H1 (cell line): Measurements from ENCODE around the gene NEDD4L.

Source experiments
- BCL11A ChIP-seq, 2 experiments: IDR thresholded peaks; one replicate each; pipeline ENCODE4 v1.6.1; 2011; ENCODE audit warnings: low read depth in 2 of 2, low read length in 2 of 2, mild to moderate bottlenecking in 2 of 2
- FOSL1 ChIP-seq: IDR thresholded peaks from 2 replicates; pipeline ENCODE4 v1.6.1; 2011; ENCODE audit warnings: mild to moderate bottlenecking, low read depth, low read length, moderate library complexity; ENCODE audit not compliant: insufficient read depth
- JUN ChIP-seq: IDR thresholded peaks from 2 replicates; pipeline ENCODE4 v1.6.1; 2011; ENCODE audit warnings: low read depth, mild to moderate bottlenecking, improper control_type of control experiment, low read length
- MAX ChIP-seq: IDR thresholded peaks from 2 replicates; pipeline ENCODE4 v1.6.1; 2012; ENCODE audit warnings: inconsistent platforms
- POLR2A ChIP-seq, 2 experiments: IDR thresholded peaks; 1 replicate in 1 of 2; 2 replicates in 1 of 2; pipeline ENCODE4 v1.6.1; 2011; ENCODE audit warnings: low read depth in 2 of 2, low read length in 2 of 2, mild to moderate bottlenecking in 2 of 2; ENCODE audit errors: control extremely low read depth in 1 of 2
- POLR2AphosphoS5 ChIP-seq: IDR thresholded peaks from 2 replicates; pipeline ENCODE4 v1.6.1; 2011; ENCODE audit warnings: low read depth, low read length
- RFX5 ChIP-seq: IDR thresholded peaks from 2 replicates; pipeline ENCODE4 v1.6.1; 2011; ENCODE audit warnings: low read depth, low read length, improper control_type of control experiment, borderline replicate concordance
- SP1 ChIP-seq: IDR thresholded peaks from 2 replicates; pipeline ENCODE4 v1.6.1; 2011; ENCODE audit warnings: low read depth, low read length
- SP4 ChIP-seq: IDR thresholded peaks from 2 replicates; pipeline ENCODE4 v1.6.1; 2012; ENCODE audit warnings: low read length, inconsistent platforms
- TF ChIP-seq, protein P1 (sequence below), 3 experiments: IDR thresholded peaks; 1 replicate in 2 of 3; 2 replicates in 1 of 3; pipeline versions ENCODE4 v1.5.1 to v1.6.1; 2011; ENCODE audit warnings: low read length in 3 of 3, mild to moderate bottlenecking in 3 of 3, inconsistent platforms in 2 of 3, low read depth in 1 of 3, moderate library complexity in 1 of 3; ENCODE audit not compliant: insufficient read depth in 1 of 3; ENCODE audit errors: control extremely low read depth in 1 of 3

- TF ChIP-seq SP1 (no peak), JUN (no peak), POLR2AphosphoS5 (no peak), BCL11A (IDR thresholded peaks at IDR 0.05; ENCODE audit: low read depth in 2 of 2, low read length in 2 of 2) (no peak), RFX5 (no peak), POLR2A (IDR thresholded peaks at IDR 0.05; ENCODE audit: control extremely low read depth in 1 of 2, low read depth in 2 of 2, low read length in 2 of 2) (no peak), FOSL1 (no peak), MAX (no peak), SP4 (no peak)
- TF ChIP-seq, protein P1, sequence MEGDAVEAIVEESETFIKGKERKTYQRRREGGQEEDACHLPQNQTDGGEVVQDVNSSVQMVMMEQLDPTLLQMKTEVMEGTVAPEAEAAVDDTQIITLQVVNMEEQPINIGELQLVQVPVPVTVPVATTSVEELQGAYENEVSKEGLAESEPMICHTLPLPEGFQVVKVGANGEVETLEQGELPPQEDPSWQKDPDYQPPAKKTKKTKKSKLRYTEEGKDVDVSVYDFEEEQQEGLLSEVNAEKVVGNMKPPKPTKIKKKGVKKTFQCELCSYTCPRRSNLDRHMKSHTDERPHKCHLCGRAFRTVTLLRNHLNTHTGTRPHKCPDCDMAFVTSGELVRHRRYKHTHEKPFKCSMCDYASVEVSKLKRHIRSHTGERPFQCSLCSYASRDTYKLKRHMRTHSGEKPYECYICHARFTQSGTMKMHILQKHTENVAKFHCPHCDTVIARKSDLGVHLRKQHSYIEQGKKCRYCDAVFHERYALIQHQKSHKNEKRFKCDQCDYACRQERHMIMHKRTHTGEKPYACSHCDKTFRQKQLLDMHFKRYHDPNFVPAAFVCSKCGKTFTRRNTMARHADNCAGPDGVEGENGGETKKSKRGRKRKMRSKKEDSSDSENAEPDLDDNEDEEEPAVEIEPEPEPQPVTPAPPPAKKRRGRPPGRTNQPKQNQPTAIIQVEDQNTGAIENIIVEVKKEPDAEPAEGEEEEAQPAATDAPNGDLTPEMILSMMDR (IDR thresholded peaks at IDR 0.05; ENCODE audit: control extremely low read depth in 1 of 3, insufficient read depth in 1 of 3, low read depth in 1 of 3, low read length in 3 of 3): no peak
These were observed 173.0 kb downstream of the NEDD4L start for GRCh38 chr18:58217052-58217451.
